Thyroid gland (tissue), 4 donors: ENCODE data around the gene PSIP1.
"Not testable (repeated sequence)": the region's sequence is repeated elsewhere in the genome, so short reads cannot be mapped to it uniquely, and the experiment has no call there.

ENCODE experiments used
- POLR2A ChIP-seq, 2 donors: fragments of 450-650 bp; IDR thresholded peaks; one replicate each; pipeline ENCODE4 v1.6.1; 2017; ENCODE audit warnings: antibody characterized with exemption in 2 of 2, mild to moderate bottlenecking in 2 of 2, moderate library complexity in 1 of 2
- TF ChIP-seq, protein P1 (sequence below), 6 experiments: fragments of 200-600 bp in 3 of 6; fragments of 450-650 bp in 3 of 6; sonication (generic) in 3 of 6; IDR thresholded peaks; one replicate each; pipeline ENCODE4 v1.5.1; 2016 to 2019; ENCODE audit warnings: antibody characterized with exemption in 6 of 6, mild to moderate bottlenecking in 2 of 6, inconsistent platforms in 1 of 6, moderate library complexity in 1 of 6

DNA sequence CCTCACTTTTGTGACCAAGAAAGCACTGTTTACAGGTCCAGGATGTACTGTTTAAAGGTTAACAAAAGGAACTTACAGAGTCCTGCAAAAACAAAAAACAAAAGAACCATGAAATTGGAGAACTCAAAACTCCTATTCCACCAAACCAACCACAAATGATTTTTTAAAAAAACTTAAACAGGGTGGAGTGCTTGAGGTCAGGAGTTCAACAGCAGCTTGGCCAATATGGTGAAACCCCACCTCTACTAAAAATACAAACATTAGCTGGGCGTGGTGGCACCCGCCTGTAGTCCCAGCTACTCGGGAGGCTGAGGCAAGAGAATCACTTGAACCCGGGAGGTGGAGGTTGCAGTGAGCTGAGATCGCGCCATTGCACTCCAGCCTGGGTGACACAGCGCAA lies 83.1 kb downstream of the PSIP1 start:
- TF ChIP-seq, protein P1, sequence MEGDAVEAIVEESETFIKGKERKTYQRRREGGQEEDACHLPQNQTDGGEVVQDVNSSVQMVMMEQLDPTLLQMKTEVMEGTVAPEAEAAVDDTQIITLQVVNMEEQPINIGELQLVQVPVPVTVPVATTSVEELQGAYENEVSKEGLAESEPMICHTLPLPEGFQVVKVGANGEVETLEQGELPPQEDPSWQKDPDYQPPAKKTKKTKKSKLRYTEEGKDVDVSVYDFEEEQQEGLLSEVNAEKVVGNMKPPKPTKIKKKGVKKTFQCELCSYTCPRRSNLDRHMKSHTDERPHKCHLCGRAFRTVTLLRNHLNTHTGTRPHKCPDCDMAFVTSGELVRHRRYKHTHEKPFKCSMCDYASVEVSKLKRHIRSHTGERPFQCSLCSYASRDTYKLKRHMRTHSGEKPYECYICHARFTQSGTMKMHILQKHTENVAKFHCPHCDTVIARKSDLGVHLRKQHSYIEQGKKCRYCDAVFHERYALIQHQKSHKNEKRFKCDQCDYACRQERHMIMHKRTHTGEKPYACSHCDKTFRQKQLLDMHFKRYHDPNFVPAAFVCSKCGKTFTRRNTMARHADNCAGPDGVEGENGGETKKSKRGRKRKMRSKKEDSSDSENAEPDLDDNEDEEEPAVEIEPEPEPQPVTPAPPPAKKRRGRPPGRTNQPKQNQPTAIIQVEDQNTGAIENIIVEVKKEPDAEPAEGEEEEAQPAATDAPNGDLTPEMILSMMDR (IDR thresholded peaks at IDR 0.05), result not testable (repeated sequence)
- TF ChIP-seq POLR2A (IDR thresholded peaks at IDR 0.05), result not testable (repeated sequence)
